NCI-H187 (cell line): ENCODE data around the gene CSMD2.

ENCODE experiments used
- DNase-seq, 2 experiments: peaks; one replicate each; lab custom pipeline; 2025; lab: John Stamatoyannopoulos, UW

The CSMD2 gene

GRCh38 chr1:33500547-33500946 lies 664.5 kb downstream of the CSMD2 start:
- no peak for DNase-seq

- no peak for DNase-seq
Measured at GRCh38 chr1:33497410-33497809, 667.6 kb downstream of the CSMD2 start.

- DNase-seq, result no peak
Measured at GRCh38 chr1:33494929-33495328, 670.1 kb downstream of the CSMD2 start.

- no peak for DNase-seq
Measured at GRCh38 chr1:33488624-33489023, 676.4 kb downstream of the CSMD2 start.

- DNase-seq, result no peak
Measured at GRCh38 chr1:33482412-33482811, 682.6 kb downstream of the CSMD2 start.

GRCh38 chr1:33477451-33477850 lies 687.6 kb downstream of the CSMD2 start:
- no peak for DNase-seq

GRCh38 chr1:33473900-33474299 lies 691.1 kb downstream of the CSMD2 start:
- no peak for DNase-seq

- peak; percentile 94 to 95 for DNase-seq
Measured at GRCh38 chr1:33472269-33472980, 692.6 kb downstream of the CSMD2 start, which contains the start of gene ZSCAN20. Gene ZSCAN20 (plus strand): TSS chr1:33472645. CDS start chr1:33479289, 6,644 bp downstream.

GRCh38 chr1:33471416-33471815 lies 693.6 kb downstream of the CSMD2 start:
- DNase-seq, result no peak

- DNase-seq, result peak; percentile 29 to 77
Measured at GRCh38 chr1:33470495-33471012, 694.5 kb downstream of the CSMD2 start.

GRCh38 chr1:33469691-33470090 lies 695.3 kb downstream of the CSMD2 start:
- DNase-seq, result no peak

GRCh38 chr1:33468967-33469366 lies 696.1 kb downstream of the CSMD2 start:
- no peak for DNase-seq

- no peak for DNase-seq
Measured at GRCh38 chr1:33468531-33468930, 696.5 kb downstream of the CSMD2 start.

- DNase-seq, result no peak
Measured at GRCh38 chr1:33468011-33468410, 697.0 kb downstream of the CSMD2 start.

GRCh38 chr1:33466159-33466558 lies 698.9 kb downstream of the CSMD2 start:
- no peak for DNase-seq

GRCh38 chr1:33465316-33465715 lies 699.7 kb downstream of the CSMD2 start:
- DNase-seq, result no peak

GRCh38 chr1:33464552-33464951 lies 700.5 kb downstream of the CSMD2 start:
- DNase-seq, result no peak
